ENCODE measurements around the gene YWHAG. TPM values are rescaled to one million over a fixed set of nuclear protein-coding genes. Genes with fewer than 3 reads are reported as not detected.
"Not testable (repeated sequence)": the region's sequence is repeated elsewhere in the genome, so short reads cannot be mapped to it uniquely, and the experiment has no call there.

Gene YWHAG
- total RNA-seq, 1 experiment from 2014 or later, result 148 TPM

GRCh38 chr7:76349313-76349885, 9.4 kb downstream of the YWHAG start:
- no peak for DNase-seq (ENCODE audit: low spot score)

GRCh38 chr7:76347710-76348109, 11.1 kb downstream of the YWHAG start:
- no peak for DNase-seq (ENCODE audit: low spot score)

DNA sequence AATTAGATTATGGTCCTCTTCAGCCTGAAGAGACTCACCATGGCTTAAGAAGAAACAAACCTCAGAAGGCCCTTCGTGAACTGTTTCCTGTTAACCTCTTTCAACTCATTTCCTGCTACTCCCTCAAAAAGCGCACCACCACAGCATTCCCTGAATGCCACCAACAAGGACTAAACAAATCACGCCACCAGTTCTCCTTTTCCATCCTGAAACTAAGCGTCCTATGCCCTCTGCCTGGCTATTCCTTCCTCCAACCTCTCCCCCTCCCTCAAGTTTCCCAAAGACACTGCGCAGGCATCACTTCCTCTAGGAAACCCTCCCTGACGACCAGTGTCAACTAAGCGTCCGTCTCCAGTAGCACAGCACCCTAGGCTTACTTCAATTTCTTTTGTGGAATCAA, 12.0 kb downstream of the YWHAG start:
- no peak for DNase-seq (ENCODE audit: low spot score)

- DNase-seq (ENCODE audit: low spot score), result no peak
Measured at GRCh38 chr7:76346097-76346496, 12.7 kb downstream of the YWHAG start.

DNA sequence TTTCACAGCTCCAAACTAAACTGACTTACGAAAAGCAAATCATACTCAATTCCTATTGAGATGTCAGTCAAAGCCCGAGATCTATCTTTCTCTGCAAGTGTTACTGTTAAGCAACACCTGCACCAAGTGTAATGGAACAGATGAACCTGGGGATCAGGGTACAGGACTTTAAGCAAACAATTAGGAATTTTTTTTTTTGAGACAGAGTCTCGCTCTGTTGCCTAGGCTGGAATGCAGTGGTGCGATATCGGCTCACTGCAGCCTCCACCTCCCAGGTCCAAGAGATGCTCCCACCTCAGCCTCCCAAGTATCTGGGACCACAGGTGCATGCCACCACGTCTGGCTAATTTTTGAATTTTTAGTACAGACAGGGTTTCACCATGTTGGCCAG, 14.9 kb downstream of the YWHAG start:
- no peak for DNase-seq (ENCODE audit: low spot score)

DNA sequence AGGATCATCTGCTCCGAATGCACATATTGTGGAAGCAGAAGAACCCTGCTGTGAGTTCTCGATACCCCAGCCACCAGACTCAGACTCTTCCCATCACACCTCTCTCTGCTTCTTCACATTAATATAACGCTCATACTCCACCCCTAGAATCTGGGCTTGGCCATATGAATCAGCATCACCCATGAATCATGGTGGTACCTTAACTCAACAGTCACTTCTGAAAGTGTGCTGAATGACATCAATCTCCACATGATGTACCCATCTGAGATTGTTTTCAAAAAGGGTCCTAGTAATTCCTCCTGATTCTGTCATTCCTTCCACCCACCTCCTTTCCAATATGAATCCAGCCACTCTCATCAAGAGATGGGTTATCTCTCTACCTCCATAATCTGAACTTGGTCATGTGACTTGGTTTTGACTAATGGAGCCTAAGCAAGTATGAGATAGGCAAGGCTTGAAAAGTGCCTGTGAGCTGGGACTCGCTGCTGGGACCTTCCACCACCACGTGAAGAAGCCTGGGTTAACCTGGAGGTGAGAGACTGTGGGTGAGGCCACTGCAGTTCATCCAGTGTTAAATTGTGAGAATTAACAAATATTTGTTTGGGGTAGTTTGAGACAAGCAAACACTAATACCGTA, 15.4 kb downstream of the YWHAG start:
- DNase-seq (ENCODE audit: low spot score), result no peak

GRCh38 chr7:76342222-76342621, 16.6 kb downstream of the YWHAG start:
- no peak for DNase-seq (ENCODE audit: low spot score)

DNA sequence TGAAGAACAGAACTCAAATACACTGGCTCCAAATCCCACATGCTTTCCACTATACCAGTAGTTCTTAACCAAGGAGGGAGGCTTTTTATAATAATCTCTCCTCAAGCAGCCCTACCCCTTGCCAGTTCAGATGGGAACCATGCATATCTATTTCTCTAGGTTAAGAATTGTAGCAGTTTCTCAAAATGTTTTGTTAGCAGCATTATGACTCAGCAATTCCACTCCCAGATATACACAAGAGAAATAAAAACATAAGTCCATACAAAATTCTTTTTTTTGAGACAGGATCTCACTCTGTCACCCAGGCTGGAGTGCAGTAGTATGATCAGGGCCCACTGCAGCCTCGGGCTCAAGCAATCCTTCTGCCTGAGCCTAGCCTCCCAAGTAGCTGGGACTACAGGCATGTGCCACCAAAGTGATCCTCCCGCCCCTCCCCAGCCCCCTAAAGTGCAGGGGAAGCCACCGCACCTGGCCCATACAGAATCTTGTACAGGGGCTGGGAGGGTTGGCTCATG, 18.1 kb downstream of the YWHAG start:
- DNase-seq (ENCODE audit: low spot score), result peak; percentile 52

DNA sequence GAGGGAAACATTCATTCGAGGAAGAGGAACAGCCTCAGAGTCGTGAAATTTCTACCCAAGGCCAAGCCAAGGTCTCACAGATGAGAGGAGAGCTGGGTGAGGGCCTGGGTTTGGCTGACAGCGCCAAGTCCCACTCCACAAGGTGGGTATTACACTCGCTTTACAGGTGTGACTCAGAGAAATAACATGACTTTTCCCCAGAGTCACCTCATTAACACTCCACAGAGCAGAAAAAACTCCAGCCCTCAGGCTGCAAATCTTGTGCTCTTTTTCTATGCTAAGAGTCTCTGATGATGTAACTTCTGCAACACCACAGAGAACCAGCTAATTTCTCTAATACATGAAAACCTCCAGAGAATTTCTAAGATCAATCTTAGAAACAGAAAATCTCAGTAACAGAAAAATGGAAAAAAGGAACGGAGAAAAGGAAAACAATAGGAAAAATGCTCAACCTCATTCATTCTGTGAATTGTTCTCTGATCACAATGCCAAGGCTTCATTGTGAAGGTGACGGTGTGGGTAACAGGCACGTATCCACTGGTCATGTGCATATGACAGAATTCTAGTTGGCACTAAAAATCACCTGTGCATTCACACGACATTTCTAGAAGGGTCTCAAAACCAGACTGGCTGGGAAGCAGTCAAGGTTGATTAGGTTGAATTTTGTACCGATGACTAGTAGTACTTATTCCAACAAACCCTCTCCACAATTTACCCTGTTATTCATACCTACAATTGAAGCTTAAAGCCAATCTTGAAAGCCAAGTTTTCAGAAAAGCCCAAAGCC, 20.3 kb downstream of the YWHAG start:
- DNase-seq (ENCODE audit: low spot score), result no peak

DNA sequence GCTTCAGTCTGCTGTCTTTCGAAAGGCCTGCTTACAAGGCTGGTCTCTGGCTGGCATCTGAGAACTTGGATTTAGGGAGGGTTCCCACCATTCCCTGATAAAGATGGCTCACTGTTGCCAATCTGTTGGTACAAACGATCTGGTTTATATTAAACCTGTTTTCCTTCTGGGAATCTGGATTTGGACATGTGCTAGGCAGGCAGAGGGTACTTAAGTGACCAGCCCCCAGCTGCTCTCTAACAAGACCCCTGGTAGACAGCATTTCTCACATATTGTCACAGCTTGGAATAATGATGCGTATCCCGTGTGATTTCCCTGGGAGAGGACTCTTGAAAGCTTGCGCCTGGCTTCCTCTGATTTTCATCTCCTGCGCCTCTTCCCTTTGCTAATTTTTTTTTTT, 21.6 kb downstream of the YWHAG start:
- no peak for DNase-seq (ENCODE audit: low spot score)

DNA sequence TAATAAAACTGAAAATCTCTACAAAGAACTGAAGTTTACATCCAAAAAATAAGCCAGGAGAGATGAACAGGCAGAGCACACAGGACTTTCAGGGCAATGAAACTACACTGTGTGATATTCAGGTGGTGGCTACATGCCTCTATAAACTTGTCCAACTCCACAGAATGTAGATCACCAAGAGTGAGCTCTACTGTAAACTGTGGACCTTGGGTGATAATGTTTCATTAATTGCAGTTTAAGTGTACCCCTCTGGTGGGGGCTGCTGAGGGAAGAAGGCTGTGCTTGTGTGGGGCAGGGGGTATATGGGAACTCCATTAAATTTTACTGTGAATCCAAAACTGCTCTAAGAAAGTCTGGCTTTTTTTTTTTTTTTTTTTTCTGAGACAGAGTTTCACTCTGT, 22.7 kb downstream of the YWHAG start:
- DNase-seq (ENCODE audit: low spot score), result no peak

- not testable (repeated sequence) for DNase-seq (ENCODE audit: low spot score)
Measured at GRCh38 chr7:76335417-76335816, 23.4 kb downstream of the YWHAG start.

DNA sequence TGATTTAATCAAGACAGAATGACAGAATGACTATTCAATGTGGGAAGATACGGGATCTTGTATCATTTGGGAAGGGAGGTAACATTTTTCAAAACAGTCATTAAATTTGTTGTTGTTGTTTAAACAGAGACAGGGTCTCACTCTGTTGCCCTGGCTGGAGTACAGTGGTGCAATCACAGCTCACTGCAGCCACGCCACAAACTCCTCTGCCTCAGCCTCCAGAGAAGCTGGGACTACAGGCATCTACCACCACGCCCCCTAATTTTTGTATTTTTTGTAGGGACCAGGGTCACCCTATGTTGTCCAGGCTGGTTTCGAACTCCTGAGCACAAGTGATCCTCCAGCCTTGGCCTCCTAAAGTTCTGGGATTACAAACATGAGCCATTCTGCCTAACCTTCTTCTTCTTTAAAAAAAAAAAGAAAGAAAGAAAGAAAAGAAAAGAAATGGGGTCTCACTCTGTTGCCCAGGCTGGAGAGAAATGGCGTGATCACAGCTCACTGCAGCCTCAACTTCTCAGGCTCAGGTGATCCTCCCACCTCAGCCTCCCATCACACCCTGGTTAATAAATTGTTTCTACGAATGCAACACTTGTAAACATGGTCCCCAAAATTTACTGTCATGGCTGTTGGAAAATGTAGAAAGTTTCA, 24.3 kb downstream of the YWHAG start:
- no peak for DNase-seq (ENCODE audit: low spot score)

- peak; percentile 56 for DNase-seq (ENCODE audit: low spot score)
Measured at GRCh38 chr7:76333511-76334101, 25.2 kb downstream of the YWHAG start.

GRCh38 chr7:76332078-76332477, 26.7 kb downstream of the YWHAG start:
- no peak for DNase-seq (ENCODE audit: low spot score)

DNA sequence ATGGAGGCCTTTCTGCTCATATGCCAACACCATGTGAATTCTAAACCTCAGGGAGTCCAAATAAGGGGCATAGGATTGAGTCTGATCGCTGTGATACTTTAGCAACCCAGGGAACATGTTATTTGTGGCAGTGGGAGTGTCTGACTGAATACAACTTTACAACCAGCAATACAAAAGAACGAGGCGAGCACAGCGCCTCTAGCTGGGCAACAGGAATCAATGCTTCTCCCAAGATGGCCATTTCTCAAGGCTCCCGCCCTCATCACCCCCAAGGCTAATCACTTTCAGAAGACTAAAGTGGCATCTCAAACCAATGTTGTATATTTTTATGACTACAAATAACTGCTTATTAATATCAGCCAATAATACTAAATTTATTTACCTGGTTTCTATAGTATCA, 28.1 kb downstream of the YWHAG start:
- no peak for DNase-seq (ENCODE audit: low spot score)

DNA sequence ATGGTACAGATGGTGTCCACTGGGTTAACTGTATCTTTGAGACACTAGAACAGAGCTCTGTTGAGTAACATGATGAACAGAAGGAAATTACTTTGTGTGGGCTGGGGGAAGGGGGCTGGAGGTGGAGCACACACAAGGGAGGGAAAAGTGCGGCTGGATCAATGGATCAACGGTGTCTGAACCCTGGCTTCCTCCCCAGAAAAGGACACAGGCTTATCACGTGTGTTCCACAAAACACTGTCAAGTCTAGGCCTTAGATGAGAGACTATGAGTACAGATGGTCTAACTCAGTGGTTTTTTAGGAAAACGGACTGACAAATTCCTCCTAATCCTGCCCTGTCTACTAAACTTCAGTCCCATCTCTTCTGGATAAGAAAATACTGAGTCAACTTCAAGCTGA, 28.5 kb downstream of the YWHAG start:
- no peak for DNase-seq (ENCODE audit: low spot score)

- no peak for DNase-seq (ENCODE audit: low spot score)
Measured at GRCh38 chr7:76329479-76329878, 29.3 kb downstream of the YWHAG start.

DNA sequence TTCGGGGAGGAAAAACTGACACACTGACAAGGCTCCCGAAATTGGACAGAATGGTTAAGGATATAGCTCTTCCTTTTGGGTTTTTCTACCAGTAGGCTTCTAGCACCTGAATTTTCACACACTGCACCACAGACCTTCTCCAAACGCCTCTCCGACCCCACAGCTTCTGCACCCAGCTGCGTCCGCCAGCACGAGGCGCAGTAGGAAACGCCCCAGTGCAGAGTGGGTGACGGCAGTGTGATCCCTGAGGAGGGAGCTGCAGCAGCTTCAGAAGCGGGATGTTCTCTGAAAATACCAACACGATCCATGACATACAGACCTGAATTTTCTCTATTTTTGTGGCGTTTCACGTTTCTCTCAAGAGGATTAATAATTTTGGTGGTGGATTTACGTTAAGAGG, 30.4 kb downstream of the YWHAG start:
- DNase-seq (ENCODE audit: low spot score), result no peak

GRCh38 chr7:76327610-76328009, 31.2 kb downstream of the YWHAG start:
- DNase-seq (ENCODE audit: low spot score), result no peak

DNA sequence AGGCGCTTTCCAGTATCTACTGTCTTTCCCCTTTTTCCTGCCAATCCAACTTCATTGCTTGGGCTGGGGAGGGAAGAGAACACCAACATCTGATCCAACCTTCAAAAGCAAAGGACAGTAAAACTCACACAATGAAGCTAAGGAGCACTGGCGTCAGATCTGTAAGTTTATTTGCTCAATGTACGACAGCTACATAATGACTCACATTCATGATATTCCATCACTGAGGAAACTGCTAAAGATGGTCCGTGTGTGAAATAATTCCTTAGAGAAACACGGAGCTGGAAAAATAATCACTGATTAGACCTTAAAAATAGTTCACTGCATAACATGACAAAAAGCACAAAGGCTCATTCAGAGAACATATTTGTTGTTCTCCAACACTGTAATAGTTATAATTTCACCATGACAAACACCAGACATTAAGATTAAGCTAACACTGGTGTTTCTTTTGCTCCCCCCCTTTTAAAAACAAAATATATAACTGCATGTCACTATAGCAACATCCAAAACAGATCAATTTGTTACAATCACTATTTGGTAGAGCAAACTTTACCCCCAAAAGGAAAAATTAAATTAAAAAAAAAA, 32.1 kb downstream of the YWHAG start:
- DNase-seq (ENCODE audit: low spot score), result no peak

DNA sequence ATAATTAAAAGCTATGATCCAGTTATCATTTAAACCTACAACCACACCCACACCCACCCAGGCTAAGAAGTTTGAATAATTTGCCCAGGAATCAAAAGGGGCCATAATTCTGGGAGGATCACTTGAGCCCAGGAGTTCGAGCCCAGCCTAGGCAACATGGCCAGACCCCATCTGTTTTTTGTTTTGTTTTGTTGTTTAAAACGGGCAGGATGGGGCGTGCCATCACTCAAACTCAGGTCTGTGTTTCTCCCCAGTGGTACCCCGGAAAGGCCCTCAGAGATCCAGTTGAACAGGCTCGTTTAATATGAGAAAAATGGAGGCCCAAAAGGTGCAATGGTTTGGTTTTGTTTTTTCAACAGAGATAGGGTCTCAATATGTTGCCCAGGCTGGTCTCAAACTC, 33.0 kb downstream of the YWHAG start:
- DNase-seq (ENCODE audit: low spot score), result no peak
